Mucosa of descending colon (tissue), 3 donors: Measurements from ENCODE around the gene ARHGAP12. TPM values are rescaled to one million over a fixed set of nuclear protein-coding genes. Genes with fewer than 3 reads are reported as not detected.
A peak's percentile ranks its signal among the peaks of the same experiment; 100 is the strongest.

Experiments used
- ATAC-seq: fragments of 200-7000 bp; cut with Tn5 transposase; one replicate; pipeline ENCODE4 v1.9.1; 2020; ENCODE audit warnings: mild to moderate bottlenecking, moderate library complexity
- DNase-seq, 3 donors: peaks; one replicate each; pipeline ENCODE4 v3.0.0-alpha.2; 2020
- H3K36me3 ChIP-seq: fragments of 200-600 bp; one replicate; pipeline ENCODE4 v1.8.0; 2021; ENCODE audit warnings: low read depth, mild to moderate bottlenecking
- H3K4me1 ChIP-seq: fragments of 200-600 bp; one replicate; pipeline ENCODE4 v1.8.0; 2021; ENCODE audit warnings: low read depth, mild to moderate bottlenecking
- H3K4me3 ChIP-seq: fragments of 200-600 bp; one replicate; pipeline ENCODE4 v1.8.0; 2021; ENCODE audit warnings: mild to moderate bottlenecking
- H3K9me3 ChIP-seq: fragments of 200-600 bp; one replicate; pipeline ENCODE4 v1.8.0; 2021; ENCODE audit warnings: mild to moderate bottlenecking
- CTCF ChIP-seq: fragments of 200-600 bp; IDR thresholded peaks from one replicate; pipeline ENCODE4 v1.8.0; 2022; ENCODE audit warnings: antibody characterized with exemption, mild to moderate bottlenecking
- intact Hi-C, 2 donors: fragments of 100-400 bp; cut with DNase I in 1 of 2; cut with micrococcal nuclease in 1 of 2; formaldehyde crosslinking; loops; one replicate each; pipeline versions ENCODE4 v1.11.0 to v1.11.1; 2022; cut with DNase I, micrococcal nuclease
- total RNA-seq, 3 donors: library from RNA; stranded (reverse); fragmentation: NEBNext Ultra II Directional in 2 of 3; extraction: Animal tissue kit (Norgen Biotek cat#: 25700) in 2 of 3; gene quantifications; one replicate each; pipeline versions ENCODE4 v1.2.1 to v1.2.4, GENCODE V29; 2021 to 2023
- donor health status: DM: no; HTN: no; CAD: no; lungs with moderate emphysema.
- donor health status: DM: no; HTN: no; CAD: no.
- donor health status: DM: no; HTN: yes; CAD: no.

ARHGAP12 gene
- total RNA-seq, 3 donors from 2014 or later, result 37.2 to 44.4 (median 44.3) TPM

GRCh38 chr10:31765541-31765940, 163.1 kb downstream of the ARHGAP12 start:
- TF ChIP-seq CTCF, result no peak
- H3K9me3 ChIP-seq, result no peaks in the 10 kb centered on the region
- H3K4me1 ChIP-seq, result peaks cover 5% of the 10 kb centered on the region
- no peak for DNase-seq
- intact Hi-C loops, result no loop called here
- H3K4me3 ChIP-seq, result no peak overlapping the region
- no peak for ATAC-seq
- H3K36me3 ChIP-seq, result no peaks in the 10 kb centered on the region

- ATAC-seq (no peak), DNase-seq (no peak)
- Histone ChIP-seq H3K9me3 (no peaks in the 10 kb centered on the region), H3K4me1 (peaks cover 8% of the 10 kb centered on the region), H3K36me3 (no peaks in the 10 kb centered on the region), H3K4me3 (no peak overlapping the region)
- intact Hi-C loops, result no loop called here
- TF ChIP-seq CTCF, result no peak
These were observed 166.3 kb downstream of the ARHGAP12 start for GRCh38 chr10:31762316-31762715.

GRCh38 chr10:31761156-31761555, 167.5 kb downstream of the ARHGAP12 start:
- TF ChIP-seq CTCF, result no peak
- DNase-seq (no peak), ATAC-seq (no peak)
- no peak overlapping the region for H3K4me3 ChIP-seq
- no peaks in the 10 kb centered on the region for H3K9me3 ChIP-seq
- H3K4me1 ChIP-seq, result peaks cover 8% of the 10 kb centered on the region
- intact Hi-C loops, result no loop called here
- H3K36me3 ChIP-seq, result no peaks in the 10 kb centered on the region

- DNase-seq (no peak), ATAC-seq (no peak)
- H3K9me3 ChIP-seq, result no peaks in the 10 kb centered on the region
- TF ChIP-seq CTCF, result no peak
- H3K4me1 ChIP-seq, result peaks cover 8% of the 10 kb centered on the region
- peak overlapping the region; percentile 6 for H3K4me3 ChIP-seq
- intact Hi-C loops, result no loop called here
- H3K36me3 ChIP-seq, result no peaks in the 10 kb centered on the region
These were observed 168.0 kb downstream of the ARHGAP12 start for GRCh38 chr10:31760674-31761081.

GRCh38 chr10:31759799-31760626, 168.6 kb downstream of the ARHGAP12 start:
- intact Hi-C loops, result no loop called here
- Histone ChIP-seq H3K4me3 (peak overlapping the region; percentile 29), H3K4me1 (peaks cover 8% of the 10 kb centered on the region), H3K9me3 (no peaks in the 10 kb centered on the region), H3K36me3 (no peaks in the 10 kb centered on the region)
- ATAC-seq, result peak; percentile 94
- DNase-seq, result peak; percentile 96 to 97 (median 97)
- TF ChIP-seq CTCF, result no peak
